HepG2 (cell line): ENCODE measurements around the gene WDR53.

ENCODE experiments used
- DPF2 ChIP-seq: sonication (generic); formaldehyde crosslinking; IDR thresholded peaks from 2 replicates; pipeline ENCODE4 v1.4.0; 2020; ENCODE audit warnings: mild to moderate bottlenecking, low read depth, missing genetic modification reagents, borderline replicate concordance
- HHEX ChIP-seq: IDR thresholded peaks from 2 replicates; pipeline ENCODE4 v1.6.1; 2016; ENCODE audit warnings: control low read depth
- MAZ ChIP-seq, 2 experiments: sonication (generic) in 1 of 2; formaldehyde crosslinking in 1 of 2; IDR thresholded peaks; 2 replicates each; pipeline versions ENCODE4 v1.5.0 to v1.6.1; 2012 to 2020; ENCODE audit warnings: low read depth in 2 of 2, mild to moderate bottlenecking in 2 of 2, borderline replicate concordance in 1 of 2, improper control_type of control experiment in 1 of 2, low read length in 1 of 2, missing genetic modification reagents in 1 of 2, moderate library complexity in 1 of 2
- RBFOX2 ChIP-seq: fragments of 200-400 bp; formaldehyde crosslinking; IDR thresholded peaks from 2 replicates; pipeline ENCODE4 v1.6.1; 2017; ENCODE audit warnings: low read depth, mild to moderate bottlenecking, low read length
- SOX6 ChIP-seq, 2 experiments: fragments of 450-650 bp in 1 of 2; sonication (generic) in 1 of 2; formaldehyde crosslinking in 1 of 2; IDR thresholded peaks; 2 replicates each; pipeline versions ENCODE4 v1.4.0 to v1.6.1; 2017 to 2020; ENCODE audit warnings: antibody characterized with exemption in 1 of 2, mild to moderate bottlenecking in 1 of 2, missing genetic modification reagents in 1 of 2
- SP1 ChIP-seq, 2 experiments: fragments of 450-650 bp in 1 of 2; sonication (generic) in 1 of 2; formaldehyde crosslinking in 1 of 2; IDR thresholded peaks; 2 replicates each; pipeline versions ENCODE4 v1.4.0 to v1.6.1; 2016 to 2020; ENCODE audit warnings: missing genetic modification reagents in 1 of 2
- ZNF558 ChIP-seq: sonication (generic); formaldehyde crosslinking; IDR thresholded peaks from 2 replicates; pipeline ENCODE4 v1.9.0; 2022; ENCODE audit warnings: mild to moderate bottlenecking, missing genetic modification reagents, borderline replicate concordance
- TF ChIP-seq, protein P1 (sequence below): sonication (generic); formaldehyde crosslinking; IDR thresholded peaks from 2 replicates; pipeline ENCODE4 v1.8.1; 2023; ENCODE audit warnings: missing genetic modification reagents, inconsistent platforms, borderline replicate concordance

DNA sequence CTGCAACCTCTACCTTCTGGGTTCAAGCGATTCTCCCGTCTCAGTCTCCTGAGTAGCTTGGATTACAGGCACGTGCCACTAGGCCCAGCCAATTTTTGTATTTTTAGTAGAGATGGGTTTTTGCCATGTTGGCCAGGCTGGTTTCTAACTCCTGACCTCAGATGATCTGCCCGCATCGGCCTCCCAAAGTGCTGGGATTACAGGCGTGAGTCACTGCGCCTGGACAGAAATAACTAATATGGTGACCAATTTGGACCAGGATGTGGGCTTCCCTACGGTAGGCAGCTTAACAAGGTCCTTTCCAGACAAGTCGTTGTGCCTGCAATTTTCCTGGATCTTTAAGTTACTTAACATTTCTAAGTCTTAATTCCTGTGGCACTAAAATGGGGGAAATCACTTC lies 14.8 kb downstream of the WDR53 start:
- TF ChIP-seq DPF2 (CRISPR knock-in tag), result no peak
- TF ChIP-seq MAZ (IDR thresholded peaks at IDR 0.05; ENCODE audit: borderline replicate concordance, low read depth, low read length), result no peak
- no peak for TF ChIP-seq MAZ (CRISPR knock-in tag; IDR thresholded peaks at IDR 0.05; ENCODE audit: low read depth)
- TF ChIP-seq SOX6 (IDR thresholded peaks at IDR 0.05), result no peak
- TF ChIP-seq SOX6 (CRISPR knock-in tag; IDR thresholded peaks at IDR 0.05), result no peak
- no peak for TF ChIP-seq RBFOX2
- no peak for TF ChIP-seq SP1 (IDR thresholded peaks at IDR 0.05)
- no peak for TF ChIP-seq SP1 (CRISPR knock-in tag; IDR thresholded peaks at IDR 0.05)
- TF ChIP-seq, protein P1, sequence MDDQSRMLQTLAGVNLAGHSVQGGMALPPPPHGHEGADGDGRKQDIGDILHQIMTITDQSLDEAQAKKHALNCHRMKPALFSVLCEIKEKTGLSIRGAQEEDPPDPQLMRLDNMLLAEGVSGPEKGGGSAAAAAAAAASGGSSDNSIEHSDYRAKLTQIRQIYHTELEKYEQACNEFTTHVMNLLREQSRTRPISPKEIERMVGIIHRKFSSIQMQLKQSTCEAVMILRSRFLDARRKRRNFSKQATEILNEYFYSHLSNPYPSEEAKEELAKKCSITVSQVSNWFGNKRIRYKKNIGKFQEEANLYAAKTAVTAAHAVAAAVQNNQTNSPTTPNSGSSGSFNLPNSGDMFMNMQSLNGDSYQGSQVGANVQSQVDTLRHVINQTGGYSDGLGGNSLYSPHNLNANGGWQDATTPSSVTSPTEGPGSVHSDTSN, result no peak
- no peak for TF ChIP-seq HHEX (CRISPR knock-in tag)
- no peak for TF ChIP-seq ZNF558 (CRISPR knock-in tag)
